AG09319 (cell line): ENCODE measurements around the gene BPTF.

ENCODE experiments used
- DNase-seq: peaks from one replicate; pipeline ENCODE4 v3.0.0-alpha.2; 2010; ENCODE audit warnings: low read depth; ENCODE audit errors: extremely low read depth
- CTCF ChIP-seq: IDR thresholded peaks from 2 replicates; pipeline ENCODE4 v1.5.1; 2011; ENCODE audit warnings: low read depth, mild to moderate bottlenecking, inconsistent platforms, low read length, moderate library complexity

Gene BPTF

GRCh38 chr17:67983383-67983688, 158.0 kb downstream of the BPTF start:
- no peak for DNase-seq
- TF ChIP-seq CTCF = no peak

- DNase-seq = no peak
- no peak for TF ChIP-seq CTCF
Observed at GRCh38 chr17:67990909-67991308, 165.6 kb downstream of the BPTF start.

- no peak for DNase-seq
- TF ChIP-seq CTCF = no peak; the same call in 1 of the 2 replicates
Observed at GRCh38 chr17:67992548-67993152, 167.3 kb downstream of the BPTF start.

- no peak for TF ChIP-seq CTCF
- DNase-seq = peak; percentile 66
Observed at GRCh38 chr17:67993153-67993997, 168.1 kb downstream of the BPTF start.

GRCh38 chr17:67993998-67994361, 168.7 kb downstream of the BPTF start:
- DNase-seq = no peak

GRCh38 chr17:67994817-67995569, 169.7 kb downstream of the BPTF start:
- no peak for TF ChIP-seq CTCF
- DNase-seq = peak; percentile 81

More at GRCh38 chr17:67993998-67994361, 168.7 kb downstream of the BPTF start:
- TF ChIP-seq CTCF = no peak
